H1 (cell line): Measurements from ENCODE around the gene CPED1. TPM values are rescaled to one million over a fixed set of nuclear protein-coding genes. Genes with fewer than 3 reads are reported as not detected.

ENCODE experiments used
- CTCF ChIA-PET: fragments of 300-600 bp; sonication (Branson Sonifier 250); formaldehyde crosslinking; loops from one replicate; lab custom pipeline; 2021; ENCODE audit not compliant: partially characterized antibody; lab: Charles Lee
- POLR2A ChIA-PET: fragments of 300-600 bp; sonication (Branson Sonifier 250); formaldehyde crosslinking; loops from one replicate; lab custom pipeline; 2021; ENCODE audit warnings: inconsistent platforms; ENCODE audit not compliant: partially characterized antibody; lab: Charles Lee
- DNase-seq, 2 experiments: peaks; one replicate each; pipeline versions ENCODE4 v3.0.0 to v3.0.0-alpha.2; 2010 to 2022; ENCODE audit warnings: low spot score in 2 of 2, low read depth in 1 of 2, mixed read lengths in 1 of 2
- FAIRE-seq: peaks from 2 replicates; lab custom pipeline; 2011; peaks lifted over from hg19 to GRCh38; lab: Jason Lieb, UNC
- H2AFZ ChIP-seq: 2 replicates; pipeline ENCODE4 v1.8.1; 2012; ENCODE audit warnings: low read length, inconsistent platforms
- H2AK5ac ChIP-seq: 2 replicates; pipeline ENCODE4 v1.6.1; 2013; ENCODE audit warnings: low read depth, low read length
- H2BK120ac ChIP-seq: replicated peaks from 2 replicates; pipeline ENCODE3; 2013; ENCODE audit warnings: low read depth, low read length, inconsistent platforms
- H2BK12ac ChIP-seq: 2 replicates; pipeline ENCODE4 v1.6.1; 2013; ENCODE audit warnings: low read depth, low read length
- H2BK15ac ChIP-seq: 2 replicates; pipeline ENCODE4 v1.6.1; 2013; ENCODE audit warnings: low read length
- H2BK20ac ChIP-seq: 2 replicates; pipeline ENCODE4 v1.6.1; 2013; ENCODE audit warnings: low read length
- H2BK5ac ChIP-seq: 2 replicates; pipeline ENCODE4 v1.6.1; 2013; ENCODE audit warnings: low read depth, low read length
- H3K14ac ChIP-seq: 2 replicates; pipeline ENCODE4 v1.6.1; 2013; ENCODE audit warnings: inconsistent platforms; ENCODE audit not compliant: insufficient read length
- H3K18ac ChIP-seq: 2 replicates; pipeline ENCODE4 v1.6.1; 2013; ENCODE audit warnings: low read length; ENCODE audit errors: extremely low read depth
- H3K23ac ChIP-seq: 2 replicates; pipeline ENCODE4 v1.6.1; 2013; ENCODE audit warnings: inconsistent platforms; ENCODE audit not compliant: insufficient read length
- H3K23me2 ChIP-seq: 2 replicates; pipeline ENCODE4 v1.6.1; 2013; ENCODE audit warnings: low read depth, low read length
- H3K27ac ChIP-seq: 2 replicates; pipeline ENCODE4 v1.6.1; 2011; ENCODE audit warnings: low read depth, low read length, inconsistent platforms
- H3K27me3 ChIP-seq, 4 experiments: replicated peaks in 1 of 4; 1 replicate in 1 of 4; 2 replicates in 3 of 4; pipeline versions ENCODE4 v1.6.1 to v1.8.1; 2011 to 2013; ENCODE audit warnings: low read length in 3 of 4, mild to moderate bottlenecking in 3 of 4, inconsistent platforms in 2 of 4, mixed read lengths in 2 of 4, moderate library complexity in 1 of 4; ENCODE audit not compliant: control insufficient read depth in 3 of 4, insufficient read depth in 3 of 4; ENCODE audit errors: extremely low read depth in 1 of 4
- H3K36me3 ChIP-seq, 4 experiments: 2 replicates each; pipeline versions ENCODE4 v1.6.1 to v1.8.1; 2011 to 2013; ENCODE audit warnings: mild to moderate bottlenecking in 4 of 4, low read length in 3 of 4, moderate library complexity in 2 of 4, control low read depth in 1 of 4, inconsistent platforms in 1 of 4; ENCODE audit not compliant: insufficient read depth in 4 of 4, control insufficient read depth in 2 of 4
- H3K4ac ChIP-seq: replicated peaks from 2 replicates; pipeline ENCODE3; 2013; ENCODE audit warnings: low read length, low read depth, mixed read lengths, inconsistent platforms; ENCODE audit not compliant: insufficient read length
- H3K4me1 ChIP-seq, 4 experiments: replicated peaks in 1 of 4; 1 replicate in 1 of 4; 2 replicates in 3 of 4; pipeline versions ENCODE4 v1.6.1 to v1.8.1; 2011 to 2013; ENCODE audit warnings: low read length in 3 of 4, inconsistent platforms in 2 of 4, mixed read lengths in 1 of 4; ENCODE audit not compliant: insufficient read depth in 4 of 4, control insufficient read depth in 3 of 4
- H3K4me2 ChIP-seq, 2 experiments: 2 replicates each; pipeline versions ENCODE4 v1.6.1 to v1.8.1; 2011 to 2013; ENCODE audit warnings: low read depth in 2 of 2, low read length in 2 of 2, control low read depth in 1 of 2, inconsistent platforms in 1 of 2, mild to moderate bottlenecking in 1 of 2; ENCODE audit not compliant: insufficient read depth in 1 of 2
- H3K4me3 ChIP-seq, 4 experiments: fragments of 200-600, 300-600 bp in 1 of 4; sonication (generic), shearing (Covaris generic), sonication (Bioruptor Twin) in 1 of 4; 2 replicates each; pipeline versions ENCODE4 v1.5.1 to v1.8.1; 2011 to 2016; ENCODE audit warnings: low read length in 4 of 4, low read depth in 3 of 4, control low read depth in 2 of 4, inconsistent platforms in 2 of 4, mild to moderate bottlenecking in 2 of 4, mixed read lengths in 1 of 4, moderate library complexity in 1 of 4; ENCODE audit not compliant: insufficient read depth in 2 of 4; ENCODE audit errors: extremely low read depth in 1 of 4
- H3K56ac ChIP-seq: replicated peaks from 2 replicates; pipeline ENCODE3; 2013; ENCODE audit warnings: low read depth, mild to moderate bottlenecking, mixed read lengths, low read length, inconsistent platforms; ENCODE audit not compliant: insufficient read length
- H3K79me1 ChIP-seq: 2 replicates; pipeline ENCODE4 v1.6.1; 2013; ENCODE audit warnings: low read depth, low read length, control low read depth
- H3K79me2 ChIP-seq, 2 experiments: 2 replicates each; pipeline versions ENCODE4 v1.6.1 to v1.8.1; 2012 to 2013; ENCODE audit warnings: low read length in 2 of 2, mild to moderate bottlenecking in 2 of 2, inconsistent platforms in 1 of 2; ENCODE audit not compliant: insufficient read depth in 2 of 2, control insufficient read depth in 1 of 2
- H3K9ac ChIP-seq, 4 experiments: replicated peaks in 1 of 4; 1 replicate in 1 of 4; 2 replicates in 3 of 4; pipeline versions ENCODE4 v1.6.1 to v1.8.1; 2011 to 2013; ENCODE audit warnings: low read depth in 3 of 4, low read length in 3 of 4, control low read depth in 2 of 4, mild to moderate bottlenecking in 2 of 4, moderate library complexity in 2 of 4, inconsistent platforms in 1 of 4; ENCODE audit errors: extremely low read depth in 1 of 4
- H3K9me3 ChIP-seq, 2 experiments: 2 replicates each; pipeline versions ENCODE4 v1.6.1 to v1.8.1; 2012 to 2013; ENCODE audit warnings: mild to moderate bottlenecking in 2 of 2, moderate library complexity in 2 of 2, control low read depth in 1 of 2, inconsistent platforms in 1 of 2, low read depth in 1 of 2, low read length in 1 of 2, mixed read lengths in 1 of 2; ENCODE audit not compliant: insufficient read depth in 2 of 2
- H4K20me1 ChIP-seq, 2 experiments: replicated peaks in 1 of 2; 2 replicates each; pipeline versions ENCODE3 to v1.8.1; 2011 to 2013; ENCODE audit warnings: inconsistent platforms in 2 of 2, low read length in 2 of 2, mild to moderate bottlenecking in 1 of 2; ENCODE audit not compliant: insufficient read depth in 2 of 2, control insufficient read depth in 1 of 2
- H4K5ac ChIP-seq: 2 replicates; pipeline ENCODE4 v1.6.1; 2013; ENCODE audit warnings: low read length, low read depth, mixed read lengths, inconsistent platforms; ENCODE audit not compliant: insufficient read length
- H4K8ac ChIP-seq: 2 replicates; pipeline ENCODE4 v1.8.0; 2013; ENCODE audit warnings: mild to moderate bottlenecking, moderate library complexity, low read length, inconsistent platforms; ENCODE audit not compliant: insufficient read depth; ENCODE audit errors: extremely low read depth
- H4K91ac ChIP-seq: replicated peaks from 2 replicates; pipeline ENCODE3; 2013; ENCODE audit warnings: low read length, mixed read lengths, inconsistent platforms; ENCODE audit not compliant: insufficient read length
- ASH2L ChIP-seq: fragments of 200-600, 300-600 bp; sonication (generic); IDR thresholded peaks from one replicate; pipeline ENCODE4 v1.7.1; 2017; ENCODE audit warnings: low read length
- ATF3 ChIP-seq: IDR thresholded peaks from 2 replicates; pipeline ENCODE4 v1.6.1; 2011; ENCODE audit warnings: low read depth, mild to moderate bottlenecking, low read length; ENCODE audit not compliant: insufficient read depth
- BCL11A ChIP-seq, 2 experiments: IDR thresholded peaks; one replicate each; pipeline ENCODE4 v1.6.1; 2011; ENCODE audit warnings: low read depth in 2 of 2, low read length in 2 of 2, mild to moderate bottlenecking in 2 of 2
- CEBPB ChIP-seq: IDR thresholded peaks from 2 replicates; pipeline ENCODE4 v1.6.1; 2012; ENCODE audit warnings: low read depth, low read length
- CTCF ChIP-seq, 3 experiments: IDR thresholded peaks; 1 replicate in 2 of 3; 2 replicates in 1 of 3; pipeline versions ENCODE4 v1.5.1 to v1.6.1; 2011; ENCODE audit warnings: low read length in 3 of 3, mild to moderate bottlenecking in 3 of 3, inconsistent platforms in 2 of 3, low read depth in 1 of 3, moderate library complexity in 1 of 3; ENCODE audit not compliant: insufficient read depth in 1 of 3; ENCODE audit errors: control extremely low read depth in 1 of 3
- HDAC6 ChIP-seq: IDR thresholded peaks from one replicate; pipeline ENCODE4 v1.7.1; 2012; ENCODE audit warnings: low read depth, mild to moderate bottlenecking, inconsistent platforms, low read length, moderate library complexity
- KDM1A ChIP-seq: fragments of 200-600, 300-600 bp; sonication (generic); IDR thresholded peaks from 2 replicates; pipeline ENCODE4 v1.7.1; 2016; ENCODE audit warnings: mild to moderate bottlenecking, low read length, borderline replicate concordance
- KDM5A ChIP-seq: fragments of 200-600 bp; IDR thresholded peaks from 2 replicates; pipeline ENCODE4 v1.7.1; 2012; ENCODE audit warnings: mild to moderate bottlenecking, low read length, inconsistent platforms, mixed read lengths
- SIN3A ChIP-seq, 2 experiments: IDR thresholded peaks in 1 of 2; conservative IDR thresholded peaks in 1 of 2; 2 replicates each; pipeline ENCODE4 v1.6.1; 2011 to 2012; ENCODE audit warnings: low read length in 2 of 2, improper control_type of control experiment in 1 of 2, low read depth in 1 of 2, mild to moderate bottlenecking in 1 of 2
- SP1 ChIP-seq: IDR thresholded peaks from 2 replicates; pipeline ENCODE4 v1.6.1; 2011; ENCODE audit warnings: low read depth, low read length
- TBP ChIP-seq: IDR thresholded peaks from 2 replicates; pipeline ENCODE4 v1.6.1; 2011; ENCODE audit warnings: low read depth, low read length, improper control_type of control experiment
- TCF12 ChIP-seq: IDR thresholded peaks from 2 replicates; pipeline ENCODE4 v1.6.1; 2011; ENCODE audit warnings: low read depth, mild to moderate bottlenecking, low read length
- WGBS, 2 experiments: shearing (Covaris generic) in 1 of 2; methylation state at CpG; one replicate each; pipeline versions ENCODE4 v1.1.6 to v1.1.7; 2013 to 2015; ENCODE audit warnings: low lambda C conversion rate in 2 of 2, mixed read lengths in 2 of 2, inconsistent platforms in 1 of 2, low coverage in 1 of 2, missing lambda C conversion rate in 1 of 2; ENCODE audit not compliant: insufficient replicate concordance in 2 of 2, insufficient coverage in 1 of 2, insufficient read length in 1 of 2; ENCODE audit errors: extremely low coverage in 1 of 2, missing lambda C conversion rate in 1 of 2; 5-methylcytosine and 5-hydroxymethylcytosine counted together
- polyA plus RNA-seq, 7 experiments: library from polyadenylated mRNA; depleted of rRNA in 3 of 7; stranded (reverse) in 5 of 7; unstranded in 2 of 7; fragments of >200 nt in 5 of 7; fragments of 200-250 nt in 2 of 7; gene quantifications; 1 replicate in 5 of 7; 2 replicates in 1 of 7; 4 replicates in 1 of 7; pipeline versions ENCODE4 v1.2.1 to v1.2.3, GENCODE V29; 2011 to 2013; ENCODE audit warnings: missing spikeins in 2 of 7, mixed read lengths in 2 of 7
- total RNA-seq: library from RNA; stranded (reverse); fragmentation: NEBNext Ultra II Directional; extraction: Animal tissue kit (Norgen Biotek cat#: 25700); gene quantifications from 2 replicates; pipeline ENCODE4 v1.2.1, GENCODE V29; 2021

Gene CPED1
- total and polyA plus RNA-seq, 2 of the 8 experiments (the other 6 are each of a cell fraction or from before 2014, with no cell fraction given): 0.08 to 0.39 TPM

DNA sequence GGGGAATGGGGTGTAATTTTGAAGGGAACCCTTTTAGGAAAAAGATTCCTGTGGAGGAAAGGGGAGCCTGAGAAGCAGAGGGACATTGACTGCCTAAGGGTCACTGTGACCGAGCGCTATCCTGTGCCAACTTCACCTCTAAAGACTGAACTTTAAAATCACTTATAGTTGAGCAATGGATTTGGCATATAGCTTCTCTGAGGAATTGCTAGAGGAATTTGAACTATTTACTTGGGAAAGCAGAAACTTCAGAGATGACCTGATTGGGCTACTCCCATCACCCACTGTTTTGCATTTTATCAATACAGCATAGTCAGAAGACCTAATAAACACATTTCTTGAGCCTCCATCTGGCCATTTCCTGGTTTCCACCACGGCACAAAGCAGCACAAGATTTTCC is 316.6 kb downstream of the CPED1 start:
- WGBS, 2 experiments: 78% methylated on average over 3 of the region's 3 CpGs; no CpG with 5 or more reads in 1 of the 2 experiments
- no peak overlapping the region for H4K8ac ChIP-seq
- H3K4me2 ChIP-seq: no peak overlapping the region
- H2BK12ac ChIP-seq: no peak overlapping the region
- no peak overlapping the region for H4K91ac ChIP-seq
- H2BK20ac ChIP-seq: no peak overlapping the region
- no peaks in the 10 kb centered on the region for H3K79me1 ChIP-seq
- H3K79me2 ChIP-seq: no peaks in the 10 kb centered on the region
- H2BK5ac ChIP-seq: no peak overlapping the region
- no peak overlapping the region for H3K14ac ChIP-seq
- no peak overlapping the region for H3K56ac ChIP-seq
- no peak overlapping the region for H3K18ac ChIP-seq
- no peak overlapping the region for H2BK120ac ChIP-seq
- H2BK15ac ChIP-seq: no peak overlapping the region
- no peaks in the 10 kb centered on the region for H4K20me1 ChIP-seq
- H3K4ac ChIP-seq: no peak overlapping the region
- no peaks in the 10 kb centered on the region for H3K4me1 ChIP-seq
- no peak overlapping the region for H2AK5ac ChIP-seq
- no peak for DNase-seq
- H2AFZ ChIP-seq: no peak overlapping the region
- no peaks in the 10 kb centered on the region for H3K27me3 ChIP-seq
- no peak overlapping the region for H3K4me3 ChIP-seq
- H3K9ac ChIP-seq: no peak overlapping the region
- H3K9me3 ChIP-seq: no peaks in the 10 kb centered on the region
- CTCF ChIA-PET: interaction anchor here (0.8 kb wide), 1 partner anchor 12 kb away, joined by 4 read pairs; no protein-coding TSS in a partner anchor
- no peak for FAIRE-seq
- H3K23me2 ChIP-seq: no peaks in the 10 kb centered on the region
- no peak overlapping the region for H3K27ac ChIP-seq
- H3K36me3 ChIP-seq: no peaks in the 10 kb centered on the region; a peak in 1 of 8 replicates
- POLR2A ChIA-PET: no interaction called here
- H3K23ac ChIP-seq: no peak overlapping the region
- H4K5ac ChIP-seq: no peak overlapping the region
- TF ChIP-seq CEBPB (no peak), KDM1A (no peak), HDAC6 (no peak), TCF12 (no peak), ASH2L (no peak), BCL11A (IDR thresholded peaks at IDR 0.05; ENCODE audit: low read depth in 2 of 2, low read length in 2 of 2) (no peak), TBP (no peak), CTCF (IDR thresholded peaks at IDR 0.05; ENCODE audit: control extremely low read depth in 1 of 3, insufficient read depth in 1 of 3, low read depth in 1 of 3, low read length in 3 of 3) (no peak), SP1 (no peak), ATF3 (no peak), SIN3A (conservative IDR thresholded peaks at IDR 0.05 in 1 of 2, IDR thresholded peaks at IDR 0.05 in 1 of 2; ENCODE audit: low read depth in 1 of 2, low read length in 2 of 2) (no peak), KDM5A (no peak)
